Neural progenitor cell (in vitro differentiated cells): ENCODE results near the gene HOXC12.

ENCODE experiments used
- CTCF ChIP-seq: fragments of 200-600 bp; sonication (generic); IDR thresholded peaks from 2 replicates; pipeline ENCODE4 v1.5.1; 2017; ENCODE audit warnings: antibody characterized with exemption, mild to moderate bottlenecking
- EZH2 ChIP-seq: fragments of 200-600 bp; sonication (generic); IDR thresholded peaks from 2 replicates; pipeline ENCODE4 v1.6.1; 2017; ENCODE audit warnings: antibody characterized with exemption, mild to moderate bottlenecking, moderate library complexity
- EZH2phosphoT487 ChIP-seq: fragments of 200-600 bp; sonication (generic); IDR thresholded peaks from 2 replicates; pipeline ENCODE4 v1.6.1; 2017; ENCODE audit warnings: antibody characterized with exemption

GRCh38 chr12:53993162-53994008 lies 38.7 kb downstream of the HOXC12 start:
- TF ChIP-seq EZH2, result peak; percentile 90
- no peak for TF ChIP-seq CTCF
- peak; percentile 58 for TF ChIP-seq EZH2phosphoT487
